ENCODE data around the gene KIF5A. TPM values are rescaled to one million over a fixed set of nuclear protein-coding genes. Genes with fewer than 3 reads are reported as not detected.

The KIF5A gene
- total and polyA plus RNA-seq, 2 of the 4 experiments (the other 2 are of a cell fraction), result 0.15 to 0.18 TPM

- Histone ChIP-seq H3K36me3 (ENCODE audit: control insufficient read depth, insufficient read depth, low read length) (no peaks in the 10 kb centered on the region), H3K27ac (ENCODE audit: insufficient read depth, low read length) (no peak overlapping the region), H4K5ac (ENCODE audit: low read depth, low read length) (no peak overlapping the region), H3K4ac (ENCODE audit: low read depth, low read length) (no peak overlapping the region), H4K20me1 (ENCODE audit: insufficient read depth, low read length) (no peaks in the 10 kb centered on the region), H3K4me2 (ENCODE audit: low read depth, low read length) (no peak overlapping the region), H3K27me3 (ENCODE audit: control insufficient read depth, insufficient read depth, low read length) (peaks cover 29% of the 10 kb centered on the region), H3K18ac (ENCODE audit: low read depth, low read length) (no peak overlapping the region), H2BK15ac (ENCODE audit: low read depth, low read length) (no peak overlapping the region), H2BK20ac (ENCODE audit: low read depth, low read length) (no peak overlapping the region), H2BK120ac (ENCODE audit: low read depth, low read length) (no peak overlapping the region), H4K91ac (ENCODE audit: insufficient read depth, low read depth, low read length) (no peak overlapping the region), H3K9me1 (ENCODE audit: insufficient read depth, low read length) (peaks cover 8% of the 10 kb centered on the region), H2AFZ (replicated peaks; ENCODE audit: low read length, poor library complexity) (no peak overlapping the region), H3K9ac (ENCODE audit: low read depth, low read length) (no peak overlapping the region), H3K23ac (ENCODE audit: low read depth, low read length) (no peak overlapping the region), H3K79me1 (ENCODE audit: low read depth in 1 of 2, low read length in 2 of 2) (peaks cover 3 to 12% of the 10 kb centered on the region in 2 experiments; a peak in 3 of 4 replicates), H3K56ac (ENCODE audit: extremely low read depth, insufficient read depth, low read length) (no peak overlapping the region), H2AK9ac (replicated peaks; ENCODE audit: low read depth, low read length, poor library complexity) (no peak overlapping the region), H3K14ac (replicated peaks; ENCODE audit: low read depth, low read length) (no peak overlapping the region), H4K8ac (ENCODE audit: low read depth in 2 of 2, low read length in 2 of 2) (no peak overlapping the region), H3K4me3 (ENCODE audit: insufficient read depth, low read depth, low read length) (no peak overlapping the region), H2AK5ac (ENCODE audit: low read depth, low read length) (no peak overlapping the region), H3K4me1 (ENCODE audit: control insufficient read depth, insufficient read depth, low read length) (peaks cover 3% of the 10 kb centered on the region; the same call in 1 of the 2 replicates), H2BK5ac (ENCODE audit: low read depth, low read length, poor library complexity, severe bottlenecking) (no peak overlapping the region), H3K9me3 (ENCODE audit: control insufficient read depth, insufficient read depth, low read length) (no peaks in the 10 kb centered on the region)
- TF ChIP-seq, protein P1, sequence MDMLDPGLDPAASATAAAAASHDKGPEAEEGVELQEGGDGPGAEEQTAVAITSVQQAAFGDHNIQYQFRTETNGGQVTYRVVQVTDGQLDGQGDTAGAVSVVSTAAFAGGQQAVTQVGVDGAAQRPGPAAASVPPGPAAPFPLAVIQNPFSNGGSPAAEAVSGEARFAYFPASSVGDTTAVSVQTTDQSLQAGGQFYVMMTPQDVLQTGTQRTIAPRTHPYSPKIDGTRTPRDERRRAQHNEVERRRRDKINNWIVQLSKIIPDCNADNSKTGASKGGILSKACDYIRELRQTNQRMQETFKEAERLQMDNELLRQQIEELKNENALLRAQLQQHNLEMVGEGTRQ (IDR thresholded peaks at IDR 0.05; ENCODE audit: low read depth, low read length), result no peak
- TF ChIP-seq, protein P2, sequence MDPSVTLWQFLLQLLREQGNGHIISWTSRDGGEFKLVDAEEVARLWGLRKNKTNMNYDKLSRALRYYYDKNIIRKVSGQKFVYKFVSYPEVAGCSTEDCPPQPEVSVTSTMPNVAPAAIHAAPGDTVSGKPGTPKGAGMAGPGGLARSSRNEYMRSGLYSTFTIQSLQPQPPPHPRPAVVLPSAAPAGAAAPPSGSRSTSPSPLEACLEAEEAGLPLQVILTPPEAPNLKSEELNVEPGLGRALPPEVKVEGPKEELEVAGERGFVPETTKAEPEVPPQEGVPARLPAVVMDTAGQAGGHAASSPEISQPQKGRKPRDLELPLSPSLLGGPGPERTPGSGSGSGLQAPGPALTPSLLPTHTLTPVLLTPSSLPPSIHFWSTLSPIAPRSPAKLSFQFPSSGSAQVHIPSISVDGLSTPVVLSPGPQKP (IDR thresholded peaks at IDR 0.05; ENCODE audit: borderline replicate concordance, low read depth, low read length), result no peak
- TF ChIP-seq FOS (IDR thresholded peaks at IDR 0.05; ENCODE audit: low read depth, low read length) (no peak), CHD1 (IDR thresholded peaks at IDR 0.05; ENCODE audit: low read depth, low read length) (no peak), MAZ (IDR thresholded peaks at IDR 0.05; ENCODE audit: borderline replicate concordance, low read depth, low read length) (no peak), NFE2L2 (IDR thresholded peaks at IDR 0.05; ENCODE audit: low read depth, low read length) (no peak), RAD21 (IDR thresholded peaks at IDR 0.05; ENCODE audit: low read length) (no peak), MXI1 (IDR thresholded peaks at IDR 0.05; ENCODE audit: borderline replicate concordance, low read depth, low read length) (no peak), BHLHE40 (IDR thresholded peaks at IDR 0.05; ENCODE audit: low read depth, low read length) (no peak), POLR2A (IDR thresholded peaks at IDR 0.05; ENCODE audit: low read depth, low read length) (no peak)
- 80% methylated on average over 1 of the region's 3 CpGs; no CpG with 5 or more reads in 1 of the 2 experiments for WGBS, 2 experiments (ENCODE audit: extremely low coverage in 2 of 2, insufficient read length in 1 of 2)
- dilution Hi-C loops (cut with HindIII; ENCODE audit: low sequenced_read_pairs, unreplicated experiment) (no loop called here), in situ Hi-C loops (cut with MboI; ENCODE audit: low sequenced_read_pairs) (loop anchor here (10.0 kb wide), 1 partner anchor 148 kb away; the partner anchor contains the start of gene AGAP2), intact Hi-C loops (cut with micrococcal nuclease) (no loop called here)
- BruUV-seq (replicated peaks), result no TSS peak
- DNase-seq (no peak), ATAC-seq (ENCODE audit: low read depth) (no peak)
- ChIA-PET POLR2A (ENCODE audit: unreplicated experiment) (no interaction called here), CTCF (no interaction called here)
These were observed 37.1 kb downstream of the KIF5A start for GRCh38 chr12:57586832-57587429.
